Measurements from ENCODE around the gene BICRA.

The BICRA gene

GRCh38 chr19:47601180-47601904 lies 7.6 kb upstream of the BICRA start:
- DNase-seq (ENCODE audit: low spot score), result no peak

GRCh38 chr19:47603706-47604565 lies 5.0 kb upstream of the BICRA start:
- DNase-seq (ENCODE audit: low spot score), result no peak

- DNase-seq (ENCODE audit: low spot score), result no peak
Measured at GRCh38 chr19:47607564-47608073, 1.3 kb upstream of the BICRA start.

GRCh38 chr19:47608074-47608918 lies 638 bp upstream of the BICRA start:
- DNase-seq (ENCODE audit: low spot score), result peak; percentile 96

- DNase-seq (ENCODE audit: low spot score), result peak; percentile 43
Measured at GRCh38 chr19:47609906-47610894, 1.3 kb downstream of the BICRA start.

- DNase-seq (ENCODE audit: low spot score), result no peak
Measured at GRCh38 chr19:47610902-47611301, 2.0 kb downstream of the BICRA start.

GRCh38 chr19:47613165-47614020 lies 4.5 kb downstream of the BICRA start:
- DNase-seq (ENCODE audit: low spot score), result no peak

- DNase-seq (ENCODE audit: low spot score), result no peak
Measured at GRCh38 chr19:47614021-47614295, 5.0 kb downstream of the BICRA start.

- DNase-seq (ENCODE audit: low spot score), result no peak
Measured at GRCh38 chr19:47614559-47614958, 5.6 kb downstream of the BICRA start.

GRCh38 chr19:47615230-47615629 lies 6.3 kb downstream of the BICRA start:
- no peak for DNase-seq (ENCODE audit: low spot score)

- DNase-seq (ENCODE audit: low spot score), result no peak
Measured at GRCh38 chr19:47615714-47616113, 6.8 kb downstream of the BICRA start.

GRCh38 chr19:47618771-47619170 lies 9.8 kb downstream of the BICRA start:
- no peak for DNase-seq (ENCODE audit: low spot score)

GRCh38 chr19:47619763-47620162 lies 10.8 kb downstream of the BICRA start:
- no peak for DNase-seq (ENCODE audit: low spot score)

GRCh38 chr19:47623151-47623920 lies 14.4 kb downstream of the BICRA start:
- no peak for DNase-seq (ENCODE audit: low spot score)

GRCh38 chr19:47623921-47624391 lies 15.0 kb downstream of the BICRA start:
- no peak for DNase-seq (ENCODE audit: low spot score)

- no peak for DNase-seq (ENCODE audit: low spot score)
Measured at GRCh38 chr19:47625650-47626049, 16.7 kb downstream of the BICRA start.

- DNase-seq (ENCODE audit: low spot score), result no peak
Measured at GRCh38 chr19:47626238-47626637, 17.3 kb downstream of the BICRA start.

- DNase-seq (ENCODE audit: low spot score), result no peak
Measured at GRCh38 chr19:47628078-47628771, 19.3 kb downstream of the BICRA start.

- no peak for DNase-seq (ENCODE audit: low spot score)
Measured at GRCh38 chr19:47630594-47630993, 21.7 kb downstream of the BICRA start.
